B cell (primary cell): ENCODE results near the gene CCL3. TPM values are rescaled to one million over a fixed set of nuclear protein-coding genes. Genes with fewer than 3 reads are reported as not detected.

Experiments
- ATAC-seq: fragments of 200-7000 bp; cut with Tn5 transposase; one replicate; pipeline ENCODE4 v1.10.0; 2021; ENCODE audit warnings: low read depth, mild to moderate bottlenecking, moderate number of reproducible peaks, moderate library complexity
- CTCF ChIA-PET: fragments of 350-600 bp; sonication (Branson Sonifier 250); formaldehyde crosslinking; loops from one replicate; lab custom pipeline; 2021; ENCODE audit warnings: antibody characterized with exemption, inconsistent platforms; lab: Charles Lee
- POLR2A ChIA-PET: fragments of 350-600 bp; sonication (Branson Sonifier 250); formaldehyde crosslinking; loops from one replicate; lab custom pipeline; 2021; ENCODE audit warnings: antibody characterized with exemption; lab: Charles Lee
- DNase-seq: peaks from one replicate; pipeline ENCODE4 v3.0.0; 2013
- H2AFZ ChIP-seq: 2 replicates; pipeline ENCODE4 v1.6.1; 2012; ENCODE audit warnings: mild to moderate bottlenecking, low read depth, low read length; ENCODE audit not compliant: insufficient read depth, poor library complexity, severe bottlenecking
- H3K27ac ChIP-seq, 2 donors: 1 replicate in 1 of 2; 2 replicates in 1 of 2; pipeline ENCODE4 v1.5.1; 2012 to 2013; ENCODE audit warnings: low read length in 2 of 2, mild to moderate bottlenecking in 2 of 2, moderate library complexity in 1 of 2
- H3K27me3 ChIP-seq, 4 experiments: fragments of 200-600 bp in 1 of 4; sonication (generic) in 1 of 4; replicated peaks in 1 of 4; 1 replicate in 2 of 4; 2 replicates in 2 of 4; pipeline versions ENCODE4 v1.6.1 to v1.7.0; 2013 to 2016; ENCODE audit warnings: low read length in 3 of 4, mild to moderate bottlenecking in 2 of 4, mixed read lengths in 1 of 4, moderate library complexity in 1 of 4; ENCODE audit not compliant: insufficient read depth in 4 of 4, control insufficient read depth in 3 of 4; ENCODE audit errors: control extremely low read depth in 1 of 4
- H3K36me3 ChIP-seq, 2 experiments: replicated peaks in 1 of 2; 1 replicate in 1 of 2; 2 replicates in 1 of 2; pipeline versions ENCODE4 v1.6.1 to v1.7.1; 2013; ENCODE audit warnings: low read length in 1 of 2; ENCODE audit not compliant: insufficient read depth in 2 of 2, control insufficient read depth in 1 of 2; ENCODE audit errors: control extremely low read depth in 1 of 2, extremely low read depth in 1 of 2
- H3K4me1 ChIP-seq, 2 donors: fragments of 200-600 bp in 1 of 2; sonication (generic) in 1 of 2; 1 replicate in 1 of 2; 2 replicates in 1 of 2; pipeline versions ENCODE4 v1.5.1 to v1.6.1; 2013 to 2017; ENCODE audit warnings: low read length in 2 of 2; ENCODE audit not compliant: control insufficient read depth in 2 of 2, insufficient read depth in 2 of 2
- H3K4me2 ChIP-seq: replicated peaks from 2 replicates; pipeline ENCODE3; 2012; ENCODE audit warnings: mild to moderate bottlenecking, low read depth, low read length; ENCODE audit not compliant: poor library complexity, severe bottlenecking
- H3K4me3 ChIP-seq, 5 experiments: fragments of 200-600 bp in 1 of 5; sonication (generic) in 1 of 5; 1 replicate in 3 of 5; 2 replicates in 2 of 5; pipeline versions ENCODE4 v1.5.1 to v1.7.0; 2011 to 2016; ENCODE audit warnings: low read length in 4 of 5, mild to moderate bottlenecking in 4 of 5, low read depth in 2 of 5, control low read depth in 1 of 5, moderate library complexity in 1 of 5; ENCODE audit not compliant: insufficient read depth in 1 of 5; ENCODE audit errors: control extremely low read depth in 1 of 5, extremely low read depth in 1 of 5
- H3K79me2 ChIP-seq: fragments of 200-600 bp; sonication (generic); one replicate; pipeline ENCODE4 v1.6.0; 2016; ENCODE audit warnings: low read length; ENCODE audit not compliant: control insufficient read depth, insufficient read depth
- H3K9ac ChIP-seq: fragments of 200-600 bp; sonication (generic); 2 replicates; pipeline ENCODE4 v1.6.1; 2017; ENCODE audit warnings: mild to moderate bottlenecking, low read length, moderate library complexity
- H3K9me3 ChIP-seq, 3 donors: one replicate each; pipeline versions ENCODE4 v1.6.1 to v1.7.1; 2013; ENCODE audit warnings: low read length in 2 of 3; ENCODE audit not compliant: control insufficient read depth in 2 of 3, insufficient read depth in 1 of 3; ENCODE audit errors: control extremely low read depth in 1 of 3
- H4K20me1 ChIP-seq: 2 replicates; pipeline ENCODE4 v1.6.0; 2012; ENCODE audit warnings: mild to moderate bottlenecking, low read length; ENCODE audit not compliant: insufficient read depth, control insufficient read depth, poor library complexity, severe bottlenecking
- H3K27ac Mint-ChIP-seq: one replicate; pipeline ENCODE4 v1.8.0; 2021; ENCODE audit warnings: mixed read lengths
- H3K27me3 Mint-ChIP-seq: one replicate; pipeline ENCODE4 v1.8.0; 2021; ENCODE audit warnings: mixed read lengths
- H3K4me1 Mint-ChIP-seq: one replicate; pipeline ENCODE4 v1.8.0; 2021; ENCODE audit warnings: mixed read lengths
- H3K4me3 Mint-ChIP-seq: one replicate; pipeline ENCODE4 v1.8.0; 2021; ENCODE audit warnings: mixed read lengths
- H3K9me3 Mint-ChIP-seq: one replicate; pipeline ENCODE4 v1.8.0; 2022; ENCODE audit warnings: mixed read lengths; ENCODE audit not compliant: insufficient read depth
- CTCF ChIP-seq: fragments of 200-600 bp; IDR thresholded peaks from one replicate; pipeline ENCODE4 v1.8.0; 2022; ENCODE audit warnings: antibody characterized with exemption, mild to moderate bottlenecking
- EZH2 ChIP-seq: IDR thresholded peaks from 2 replicates; pipeline ENCODE4 v1.6.1; 2012; ENCODE audit warnings: borderline replicate concordance, low read depth, mild to moderate bottlenecking, moderate library complexity, low read length; ENCODE audit not compliant: insufficient read depth, poor library complexity, severe bottlenecking
- WGBS: methylation state at CpG from one replicate; pipeline ENCODE4 v1.1.5; 2013; ENCODE audit warnings: missing lambda C conversion rate; ENCODE audit not compliant: insufficient coverage; 5-methylcytosine and 5-hydroxymethylcytosine counted together
- intact Hi-C: fragments of 100-400 bp; cut with micrococcal nuclease; formaldehyde crosslinking; loops from one replicate; pipeline ENCODE4 v1.10.0; 2022
- polyA plus RNA-seq: library from polyadenylated mRNA; depleted of rRNA; stranded (reverse); fragments of >200 nt; gene quantifications from 2 replicates; pipeline ENCODE4 v1.2.3, GENCODE V29; 2012
- small RNA-seq: library from RNA; depleted of rRNA; stranded (forward); fragments of <200 nt; gene quantifications from one replicate; pipeline ENCODE3, GENCODE V24; 2012; ENCODE audit warnings: low replicate concordance, low read depth; ENCODE audit not compliant: insufficient read length
- total RNA-seq, 2 donors: library from RNA; stranded (reverse); fragments of 120-200 nt in 1 of 2; gene quantifications; 1 replicate in 1 of 2; 2 replicates in 1 of 2; pipeline versions ENCODE4 v1.2.3 to v1.2.4, GENCODE V29; 2013 to 2022

The CCL3 gene
- total and polyA plus RNA-seq, 2 donors (not counting 1 experiment from before 2014, with no cell fraction given), result 5.7 to 31.3 TPM

GRCh38 chr17:36048066-36048465, 41.9 kb downstream of the CCL3 start:
- H3K4me3 ChIP-seq, result no peak overlapping the region
- TF ChIP-seq EZH2 (no peak), CTCF (no peak)
- intact Hi-C loops, result no loop called here
- ATAC-seq (no peak), DNase-seq (no peak)
- no peaks in the 10 kb centered on the region for H3K4me1 Mint-ChIP-seq
- H3K27ac ChIP-seq, result no peak overlapping the region
- peaks cover 15% of the 10 kb centered on the region for H3K9me3 Mint-ChIP-seq
- WGBS, result no CpG with 5 or more reads among the region's 2 CpGs
- no peak overlapping the region for H3K4me2 ChIP-seq
- no peak overlapping the region for H3K27ac Mint-ChIP-seq
- H3K4me1 ChIP-seq, result no peaks in the 10 kb centered on the region
- H3K4me3 Mint-ChIP-seq, result no peak overlapping the region
- peaks cover 0 to 9% (median 6%) of the 10 kb centered on the region in 4 experiments for H3K27me3 ChIP-seq
- H4K20me1 ChIP-seq, result no peaks in the 10 kb centered on the region
- ChIA-PET CTCF (interaction anchor here (1.5 to 1.7 kb wide), 2 partner anchors 24 to 100 kb away, joined by 4 to 5 read pairs; no protein-coding TSS in a partner anchor), POLR2A (no interaction called here)
- H3K9ac ChIP-seq, result no peak overlapping the region
- H3K27me3 Mint-ChIP-seq, result peaks cover 38% of the 10 kb centered on the region
- no peaks in the 10 kb centered on the region for H3K79me2 ChIP-seq
- H2AFZ ChIP-seq, result no peak overlapping the region
- H3K9me3 ChIP-seq, result peaks cover 5 to 27% (median 21%) of the 10 kb centered on the region in 3 donors
- no peaks in the 10 kb centered on the region for H3K36me3 ChIP-seq

Small RNAs within 50 kb of the gene (small RNA-seq; reads per million reads assigned to genes)
- not detected for gene RN7SL301P

Other genes starting within 250 kb of the CCL3 start
- gene HEATR9, start 221.3 kb downstream of the CCL3 start, total RNA-seq, result not detected in 2 replicates
- gene HEATR9, start 221.3 kb downstream of the CCL3 start, polyA plus RNA-seq, result 0.06 and 0.09 TPM in 2 replicates
- gene CCL5, start 209.8 kb downstream of the CCL3 start, total RNA-seq, result 2.9 and 3.3 TPM in 2 replicates
- gene CCL5, start 209.8 kb downstream of the CCL3 start, polyA plus RNA-seq, result 5.3 and 5.4 TPM in 2 replicates
- not detected in 2 replicates for gene RDM1, start 159.4 kb downstream of the CCL3 start, total RNA-seq
- not detected in 2 replicates for gene RDM1, start 159.4 kb downstream of the CCL3 start, polyA plus RNA-seq
- not detected in 2 replicates for gene LYZL6, start 146.4 kb downstream of the CCL3 start, total RNA-seq
- gene LYZL6, start 146.4 kb downstream of the CCL3 start, polyA plus RNA-seq, result not detected in 2 replicates
- gene CCL16, start 108.6 kb downstream of the CCL3 start, total RNA-seq, result not detected in 2 replicates
- not detected in 2 replicates for gene CCL16, start 108.6 kb downstream of the CCL3 start, polyA plus RNA-seq
- not detected in 2 replicates for gene CCL14, start 103.4 kb downstream of the CCL3 start, total RNA-seq
- not detected in 2 replicates for gene CCL14, start 103.4 kb downstream of the CCL3 start, polyA plus RNA-seq
- not detected in 2 replicates for gene CCL15, start 88.6 kb downstream of the CCL3 start, total RNA-seq
- not detected in 2 replicates for gene CCL15, start 88.6 kb downstream of the CCL3 start, polyA plus RNA-seq
- not detected in 2 replicates for gene CCL23, start 72.2 kb downstream of the CCL3 start, total RNA-seq
- 0.61 TPM in 1 of 2 replicates, not detected in the other for gene CCL23, start 72.2 kb downstream of the CCL3 start, polyA plus RNA-seq
- not detected in 2 replicates for gene CCL18, start 25.9 kb downstream of the CCL3 start, total RNA-seq
- not detected in 2 replicates for gene CCL18, start 25.9 kb downstream of the CCL3 start, polyA plus RNA-seq
- gene CCL4, start 13.7 kb upstream of the CCL3 start, total RNA-seq, result 7.6 and 8.8 TPM in 2 replicates
- gene CCL4, start 13.7 kb upstream of the CCL3 start, polyA plus RNA-seq, result 3.5 and 7.5 TPM in 2 replicates
- 17.2 and 17.3 TPM in 2 replicates for gene TBC1D3B, start 86.5 kb upstream of the CCL3 start, total RNA-seq
- gene TBC1D3B, start 86.5 kb upstream of the CCL3 start, polyA plus RNA-seq, result 3.2 and 3.6 TPM in 2 replicates
- 0.54 and 0.83 TPM in 2 replicates for gene CCL3L1, start 106.6 kb upstream of the CCL3 start, total RNA-seq
- 2.4 and 4.4 TPM in 2 replicates for gene CCL3L1, start 106.6 kb upstream of the CCL3 start, polyA plus RNA-seq
- gene CCL4L2, start 120.9 kb upstream of the CCL3 start, total RNA-seq, result 0.53 and 1.2 TPM in 2 replicates
- 0.42 and 3.1 TPM in 2 replicates for gene CCL4L2, start 120.9 kb upstream of the CCL3 start, polyA plus RNA-seq
- gene TBC1D3I, start 174.4 kb upstream of the CCL3 start, total RNA-seq, result 1.9 and 4.4 TPM in 2 replicates
- gene TBC1D3I, start 174.4 kb upstream of the CCL3 start, polyA plus RNA-seq, result 0.19 and 0.46 TPM in 2 replicates
- gene TBC1D3G, start 233.7 kb upstream of the CCL3 start, total RNA-seq, result not detected in 2 replicates
- not detected in 2 replicates for gene TBC1D3G, start 233.7 kb upstream of the CCL3 start, polyA plus RNA-seq